HCEC 1CT (cell line): ENCODE data around the gene DNMBP.
A peak's percentile ranks its signal among the peaks of the same experiment; 100 is the strongest.
"Not testable (repeated sequence)": the region's sequence is repeated elsewhere in the genome, so short reads cannot be mapped to it uniquely, and the experiment has no call there.

Experiments
- DNase-seq: peaks from one replicate; pipeline ENCODE4 v3.0.0-alpha.2; 2017

DNMBP gene

GRCh38 chr10:100019787-100020141, 10.0 kb upstream of the DNMBP start:
- no peak for DNase-seq

- no peak for DNase-seq
These were observed 4.5 kb upstream of the DNMBP start for GRCh38 chr10:100014071-100014762.

GRCh38 chr10:100013621-100014020, 3.9 kb upstream of the DNMBP start:
- no peak for DNase-seq

GRCh38 chr10:100011906-100012305, 2.2 kb upstream of the DNMBP start:
- DNase-seq: not testable (repeated sequence)

- DNase-seq: peak; percentile 61
These were observed 409 bp downstream of the DNMBP start for GRCh38 chr10:100009283-100009792.

GRCh38 chr10:100008708-100009282, 952 bp downstream of the DNMBP start:
- DNase-seq: peak; percentile 43

- peak; percentile 61 for DNase-seq
These were observed 1.6 kb downstream of the DNMBP start for GRCh38 chr10:100008142-100008522.

GRCh38 chr10:100007231-100008141, 2.3 kb downstream of the DNMBP start:
- DNase-seq: no peak

- peak; percentile 99 for DNase-seq
These were observed 3.4 kb downstream of the DNMBP start for GRCh38 chr10:100006243-100006886.

GRCh38 chr10:100004805-100005510, 4.8 kb downstream of the DNMBP start:
- DNase-seq: no peak

- no peak for DNase-seq
These were observed 9.6 kb downstream of the DNMBP start for GRCh38 chr10:100000109-100000644.

GRCh38 chr10:99999319-100000108, 10.2 kb downstream of the DNMBP start:
- no peak for DNase-seq

GRCh38 chr10:99998889-99999288, 10.9 kb downstream of the DNMBP start:
- no peak for DNase-seq

GRCh38 chr10:99996671-99997648, 12.8 kb downstream of the DNMBP start:
- no peak for DNase-seq

- no peak for DNase-seq
These were observed 14.0 kb downstream of the DNMBP start for GRCh38 chr10:99995713-99996112.

- DNase-seq: no peak
These were observed 14.5 kb downstream of the DNMBP start for GRCh38 chr10:99995269-99995668.

- no peak for DNase-seq
These were observed 14.9 kb downstream of the DNMBP start for GRCh38 chr10:99994801-99995200.

GRCh38 chr10:99993701-99994689, 15.8 kb downstream of the DNMBP start:
- peak; percentile 92 for DNase-seq

- DNase-seq: not testable (repeated sequence)
These were observed 24.1 kb downstream of the DNMBP start for GRCh38 chr10:99985637-99986036.
